HepG2 (cell line): ENCODE data around the gene ANP32A. TPM values are rescaled to one million over a fixed set of nuclear protein-coding genes. Genes with fewer than 3 reads are reported as not detected.

ENCODE experiments used
- ATAC-seq: fragments of 200-7000 bp; cut with Tn5 transposase; 3 replicates; pipeline ENCODE4 v1.9.1; 2020; ENCODE audit warnings: mild to moderate bottlenecking, moderate library complexity
- BruUV-seq: library from RNA; stranded (reverse); fragments of 400-500 nt; replicated peaks from 2 replicates; lab custom pipeline; 2021; lab: Mats Ljungman, UMichigan
- CTCF ChIA-PET: fragments of 300-600 bp; formaldehyde crosslinking; extraction: SDS; loops from one replicate; lab custom pipeline; 2021; ENCODE audit warnings: low total read pairs, inconsistent platforms, low intra/inter-chr PET ratio; lab: Yijun Ruan, JAX
- POLR2A ChIA-PET: fragments of 350-600 bp; sonication (Branson Sonifier 250); formaldehyde crosslinking; loops from one replicate; lab custom pipeline; 2020; ENCODE audit warnings: antibody characterized with exemption, inconsistent platforms; lab: Yijun Ruan, JAX
- DNase-seq: peaks from one replicate; pipeline ENCODE4 v3.0.0-alpha.2; 2015; ENCODE audit warnings: low spot score
- FAIRE-seq: peaks from 3 replicates; lab custom pipeline; 2011; peaks lifted over from hg19 to GRCh38; lab: Jason Lieb, UNC
- H2AFZ ChIP-seq: one replicate; pipeline ENCODE4 v1.6.1; 2011; ENCODE audit warnings: low read length, inconsistent platforms
- H3K27ac ChIP-seq: fragments of 300-600 bp; 3 replicates; pipeline ENCODE4 v1.8.0; 2011; ENCODE audit warnings: mixed run types, mild to moderate bottlenecking, mixed read lengths, low read length, inconsistent platforms; ENCODE audit not compliant: insufficient read depth; ENCODE audit errors: extremely low read length
- H3K27me3 ChIP-seq, 2 experiments: fragments of 200-600 bp in 1 of 2; 2 replicates in 1 of 2; 3 replicates in 1 of 2; pipeline versions ENCODE4 v1.6.0 to v1.8.0; 2011; ENCODE audit warnings: low read length in 2 of 2, mild to moderate bottlenecking in 2 of 2, moderate library complexity in 2 of 2, inconsistent platforms in 1 of 2; ENCODE audit not compliant: insufficient read depth in 2 of 2, control insufficient read depth in 1 of 2
- H3K36me3 ChIP-seq, 2 experiments: fragments of 200-600 bp in 1 of 2; replicated peaks in 1 of 2; 2 replicates in 1 of 2; 3 replicates in 1 of 2; pipeline versions ENCODE4 v1.5.1 to v1.8.0; 2011; ENCODE audit warnings: low read length in 2 of 2, inconsistent platforms in 1 of 2; ENCODE audit not compliant: insufficient read depth in 2 of 2, control insufficient read depth in 1 of 2
- H3K4me1 ChIP-seq: 2 replicates; pipeline ENCODE4 v1.5.1; 2012; ENCODE audit warnings: low read length, inconsistent platforms; ENCODE audit not compliant: insufficient read depth
- H3K4me2 ChIP-seq: 2 replicates; pipeline ENCODE4 v1.6.0; 2011; ENCODE audit warnings: low read depth, low read length, inconsistent platforms
- H3K4me3 ChIP-seq, 3 experiments: fragments of 200-600 bp in 1 of 3; sonication (generic), shearing (Covaris generic) in 1 of 3; replicated peaks in 1 of 3; 2 replicates each; pipeline ENCODE4 v1.5.1; 2011 to 2016; ENCODE audit warnings: low read length in 3 of 3, inconsistent platforms in 2 of 3, low read depth in 2 of 3, mild to moderate bottlenecking in 2 of 3, control low read depth in 1 of 3, mixed read lengths in 1 of 3; ENCODE audit not compliant: insufficient read depth in 1 of 3
- H3K79me2 ChIP-seq: one replicate; pipeline ENCODE4 v1.6.1; 2011; ENCODE audit warnings: low read length, inconsistent platforms; ENCODE audit not compliant: insufficient read depth
- H3K9ac ChIP-seq: 2 replicates; pipeline ENCODE4 v1.6.0; 2011; ENCODE audit warnings: mild to moderate bottlenecking, low read depth, low read length, inconsistent platforms; ENCODE audit not compliant: insufficient read depth
- H3K9me3 ChIP-seq: 2 replicates; pipeline ENCODE4 v1.5.1; 2012; ENCODE audit warnings: mild to moderate bottlenecking, low read length
- H4K20me1 ChIP-seq: 2 replicates; pipeline ENCODE4 v1.6.0; 2011; ENCODE audit warnings: inconsistent platforms, mild to moderate bottlenecking, low read length, moderate library complexity; ENCODE audit not compliant: insufficient read depth
- DR1 ChIP-seq: sonication (generic); formaldehyde crosslinking; IDR thresholded peaks from 2 replicates; pipeline ENCODE4 v1.8.0; 2021; ENCODE audit warnings: mild to moderate bottlenecking, missing genetic modification reagents, inconsistent platforms
- HNF4A ChIP-seq: sonication (generic); formaldehyde crosslinking; IDR thresholded peaks from 2 replicates; pipeline ENCODE4 v1.4.0; 2020; ENCODE audit warnings: missing genetic modification reagents
- KAT7 ChIP-seq: IDR thresholded peaks from 2 replicates; pipeline ENCODE4 v1.6.1; 2018; ENCODE audit warnings: borderline replicate concordance, missing compliant biosample characterization
- MAF1 ChIP-seq: sonication (generic); formaldehyde crosslinking; IDR thresholded peaks from 2 replicates; pipeline ENCODE4 v1.5.0; 2020; ENCODE audit warnings: missing genetic modification reagents, borderline replicate concordance
- PLRG1 ChIP-seq: fragments of 450-650 bp; conservative IDR thresholded peaks from 2 replicates; pipeline ENCODE4 v1.6.1; 2016
- SP5 ChIP-seq: IDR thresholded peaks from 2 replicates; pipeline ENCODE4 v1.6.1; 2016; ENCODE audit warnings: low read depth, borderline replicate concordance
- ZNF225 ChIP-seq: sonication (generic); formaldehyde crosslinking; IDR thresholded peaks from 2 replicates; pipeline ENCODE4 v1.4.0; 2020; ENCODE audit warnings: mild to moderate bottlenecking, missing genetic modification reagents
- ZNF253 ChIP-seq: sonication (generic); formaldehyde crosslinking; IDR thresholded peaks from 2 replicates; pipeline ENCODE4 v1.8.0; 2022; ENCODE audit warnings: mild to moderate bottlenecking, missing genetic modification reagents, borderline replicate concordance
- ZNF382 ChIP-seq: sonication (generic); formaldehyde crosslinking; IDR thresholded peaks from 2 replicates; pipeline ENCODE4 v1.5.0; 2020; ENCODE audit warnings: missing genetic modification reagents, mild to moderate bottlenecking, borderline replicate concordance
- ZNF431 ChIP-seq: sonication (generic); formaldehyde crosslinking; IDR thresholded peaks from 2 replicates; pipeline ENCODE4 v1.9.0; 2022; ENCODE audit warnings: missing genetic modification reagents, low read depth, mild to moderate bottlenecking, borderline replicate concordance
- ZNF614 ChIP-seq: IDR thresholded peaks from 2 replicates; pipeline ENCODE4 v1.6.1; 2018; ENCODE audit warnings: missing biosample characterization, missing genetic modification reagents, inconsistent platforms, borderline replicate concordance
- WGBS: methylation state at CpG from one replicate; pipeline ENCODE4 v1.1.6; 2017; ENCODE audit warnings: low lambda C conversion rate; 5-methylcytosine and 5-hydroxymethylcytosine counted together
- in situ Hi-C: cut with HindIII; loops from 2 replicates; pipeline ENCODE4 v1.10.0; 2017; ENCODE audit warnings: low pct_unique_long_range_greater_than_20kb; ENCODE audit not compliant: extremely low pct_ligation_motif_present
- intact Hi-C: fragments of 100-400 bp; cut with micrococcal nuclease; formaldehyde crosslinking; loops from one replicate; pipeline ENCODE4 v1.10.0; 2022; ENCODE audit not compliant: unreplicated experiment
- polyA plus RNA-seq, 8 experiments: library from polyadenylated mRNA; depleted of rRNA in 3 of 8; stranded (reverse) in 7 of 8; unstranded in 1 of 8; fragments of >200 nt; fragmentation: Illumina TruSeq in 4 of 8; extraction: Trizol in 4 of 8; gene quantifications; 2 replicates each; pipeline versions ENCODE4 v1.2.1 to v1.2.3, GENCODE V29; 2011 to 2016; ENCODE audit warnings: low read depth in 4 of 8, missing spikeins in 1 of 8, mixed read lengths in 1 of 8; ENCODE audit not compliant: insufficient read depth in 1 of 8
- total RNA-seq, 5 experiments: library from RNA; depleted of rRNA; stranded (reverse); fragments of >200 nt; fragmentation: Illumina TruSeq; extraction: Trizol; gene quantifications; 2 replicates each; pipeline ENCODE4 v1.2.3, GENCODE V29; 2016; ENCODE audit warnings: low read depth in 1 of 5
- TF ChIP-seq, protein P1 (sequence below): sonication (generic); formaldehyde crosslinking; IDR thresholded peaks from 2 replicates; pipeline ENCODE4 v1.4.0; 2020; ENCODE audit warnings: mild to moderate bottlenecking, missing genetic modification reagents
- TF ChIP-seq, protein P2 (sequence below): sonication (generic); formaldehyde crosslinking; IDR thresholded peaks from 2 replicates; pipeline ENCODE4 v1.8.0; 2023; ENCODE audit warnings: mild to moderate bottlenecking, missing genetic modification reagents

The ANP32A gene
- total and polyA plus RNA-seq, 2 of the 13 experiments (the other 11 are each of a cell fraction or from before 2014, with no cell fraction given) = 60.6 to 206 TPM

DNA sequence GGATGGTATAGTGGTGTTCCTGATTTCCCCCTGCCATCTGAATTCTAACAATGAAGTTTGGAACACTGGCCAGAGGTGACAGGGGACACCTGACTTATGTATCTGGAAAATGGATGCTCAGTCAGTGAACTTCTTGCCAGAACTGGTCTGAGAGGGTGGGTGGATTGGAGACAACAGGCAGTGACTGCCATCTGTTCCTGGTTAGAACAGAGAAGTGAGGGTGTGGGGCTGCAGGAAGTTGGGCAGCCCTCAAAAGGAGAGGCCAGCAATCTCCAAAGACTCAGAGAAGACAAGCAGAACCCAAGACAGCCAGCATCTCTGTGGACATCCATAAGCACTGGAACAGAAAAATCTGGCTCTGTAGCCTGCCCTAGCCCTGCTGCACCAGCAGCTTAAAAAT lies 50.5 kb downstream of the ANP32A start (continued):
- TF ChIP-seq, protein P1, sequence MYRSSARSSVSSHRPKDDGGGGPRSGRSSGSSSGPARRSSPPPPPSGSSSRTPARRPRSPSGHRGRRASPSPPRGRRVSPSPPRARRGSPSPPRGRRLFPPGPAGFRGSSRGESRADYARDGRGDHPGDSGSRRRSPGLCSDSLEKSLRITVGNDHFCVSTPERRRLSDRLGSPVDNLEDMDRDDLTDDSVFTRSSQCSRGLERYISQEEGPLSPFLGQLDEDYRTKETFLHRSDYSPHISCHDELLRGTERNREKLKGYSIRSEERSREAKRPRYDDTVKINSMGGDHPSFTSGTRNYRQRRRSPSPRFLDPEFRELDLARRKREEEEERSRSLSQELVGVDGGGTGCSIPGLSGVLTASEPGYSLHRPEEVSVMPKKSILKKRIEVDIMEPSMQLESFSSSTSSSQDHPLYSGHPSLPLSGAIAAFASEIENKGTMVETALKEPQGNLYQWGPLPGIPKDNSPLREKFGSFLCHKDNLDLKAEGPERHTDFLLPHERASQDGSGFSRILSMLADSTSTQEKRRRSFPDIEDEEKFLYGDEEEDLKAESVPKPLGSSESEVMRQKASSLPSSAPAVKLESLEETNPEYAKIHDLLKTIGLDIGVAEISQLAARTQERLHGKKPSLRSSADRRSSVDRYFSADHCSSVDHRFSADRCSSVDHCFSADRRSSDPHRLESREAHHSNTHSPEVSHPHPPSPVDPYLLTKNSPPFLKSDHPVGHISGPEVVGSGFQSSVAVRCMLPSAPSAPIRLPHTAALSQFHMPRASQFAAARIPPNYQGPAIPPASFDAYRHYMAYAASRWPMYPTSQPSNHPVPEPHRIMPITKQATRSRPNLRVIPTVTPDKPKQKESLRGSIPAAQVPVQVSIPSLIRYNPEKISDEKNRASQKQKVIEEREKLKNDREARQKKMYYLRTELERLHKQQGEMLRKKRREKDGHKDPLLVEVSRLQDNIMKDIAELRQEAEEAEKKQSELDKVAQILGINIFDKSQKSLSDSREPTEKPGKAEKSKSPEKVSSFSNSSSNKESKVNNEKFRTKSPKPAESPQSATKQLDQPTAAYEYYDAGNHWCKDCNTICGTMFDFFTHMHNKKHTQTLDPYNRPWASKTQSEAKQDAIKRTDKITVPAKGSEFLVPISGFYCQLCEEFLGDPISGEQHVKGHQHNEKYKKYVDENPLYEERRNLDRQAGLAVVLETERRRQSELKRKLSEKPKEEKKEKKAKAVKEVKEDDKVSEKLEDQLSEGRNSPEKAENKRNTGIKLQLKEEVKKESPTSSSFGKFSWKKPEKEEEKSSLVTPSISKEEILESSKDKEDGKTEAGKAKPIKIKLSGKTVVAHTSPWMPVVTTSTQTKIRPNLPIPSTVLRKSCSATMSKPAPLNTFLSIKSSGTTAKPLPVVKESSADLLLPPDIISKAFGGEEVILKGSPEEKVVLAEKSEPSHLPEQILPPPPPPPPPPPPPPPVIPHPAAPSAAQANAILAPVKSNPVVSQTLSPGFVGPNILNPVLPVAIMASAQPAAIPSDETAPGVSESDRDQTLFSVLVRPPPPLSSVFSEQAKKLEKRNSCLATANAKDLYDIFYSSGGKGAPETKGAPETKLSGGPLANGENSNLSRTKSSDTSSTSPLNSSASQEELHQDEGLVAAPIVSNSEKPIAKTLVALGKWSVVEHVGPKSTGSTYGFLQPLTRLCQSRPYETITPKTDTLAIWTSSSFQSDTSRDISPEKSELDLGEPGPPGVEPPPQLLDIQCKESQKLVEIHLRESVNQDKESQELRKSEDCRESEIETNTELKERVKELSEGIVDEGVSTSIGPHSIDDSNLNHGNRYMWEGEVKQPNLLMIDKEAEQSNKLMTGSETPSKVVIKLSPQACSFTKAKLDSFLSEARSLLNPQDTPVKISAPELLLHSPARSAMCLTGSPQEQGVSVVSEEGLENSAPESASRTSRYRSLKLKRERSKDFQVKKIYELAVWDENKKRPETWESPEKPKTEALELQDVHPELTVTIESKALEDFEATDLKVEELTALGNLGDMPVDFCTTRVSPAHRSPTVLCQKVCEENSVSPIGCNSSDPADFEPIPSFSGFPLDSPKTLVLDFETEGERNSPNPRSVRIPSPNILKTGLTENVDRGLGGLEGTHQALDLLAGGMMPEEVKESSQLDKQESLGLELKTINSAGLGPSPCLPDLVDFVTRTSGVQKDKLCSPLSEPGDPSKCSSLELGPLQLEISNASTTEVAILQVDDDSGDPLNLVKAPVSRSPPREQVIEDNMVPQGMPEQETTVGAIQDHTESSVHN (CRISPR knock-in tag) = no peak
- no peak for TF ChIP-seq ZNF253 (CRISPR knock-in tag)
- TF ChIP-seq HNF4A (CRISPR knock-in tag) = no peak
- TF ChIP-seq ZNF431 (CRISPR knock-in tag) = no peak
- TF ChIP-seq, all 625 proteins: peak for 0

DNA sequence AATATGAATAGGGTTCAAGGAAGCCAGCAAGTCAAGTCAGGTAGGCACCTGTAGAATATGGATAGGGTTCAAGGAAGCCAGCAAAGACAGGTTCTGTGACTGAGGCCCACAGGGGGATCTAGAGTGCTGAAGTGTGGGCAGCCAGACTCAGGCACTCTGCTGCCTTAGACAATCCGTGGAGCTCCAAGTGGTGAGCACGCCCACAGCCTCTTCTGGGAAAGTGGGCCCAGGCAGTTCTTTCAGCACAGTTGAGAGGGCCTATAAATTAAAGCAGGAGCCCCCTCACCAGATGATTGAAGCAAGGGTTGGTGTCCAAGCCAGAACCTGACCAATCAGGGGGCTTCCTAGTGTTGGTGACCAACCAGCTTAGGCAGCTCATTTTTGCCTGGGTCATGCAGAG lies 51.0 kb downstream of the ANP32A start:
- H3K27ac ChIP-seq = no peak overlapping the region
- H3K27me3 ChIP-seq = peaks cover 0 to 6% of the 10 kb centered on the region in 2 experiments; a peak in 1 of 5 replicates
- H3K36me3 ChIP-seq = no peaks in the 10 kb centered on the region
- FAIRE-seq (no peak), ATAC-seq (no peak), DNase-seq (no peak)
- H4K20me1 ChIP-seq = no peaks in the 10 kb centered on the region
- 0% methylated on average over 1 of the region's 2 CpGs for WGBS
- no peaks in the 10 kb centered on the region for H3K4me1 ChIP-seq
- H3K9ac ChIP-seq = no peak overlapping the region
- CTCF ChIA-PET = no interaction called here
- no TSS peak for BruUV-seq
- POLR2A ChIA-PET = no interaction called here
- intact Hi-C loops = loop anchor here (5.0 kb wide), 1 partner anchor 462 kb away; no protein-coding TSS in a partner anchor
- H2AFZ ChIP-seq = no peak overlapping the region
- no peaks in the 10 kb centered on the region for H3K79me2 ChIP-seq
- in situ Hi-C loops = no loop called here
- H3K9me3 ChIP-seq = no peaks in the 10 kb centered on the region
- no peak overlapping the region for H3K4me2 ChIP-seq
- H3K4me3 ChIP-seq = no peak overlapping the region
- no peak for TF ChIP-seq ZNF382 (CRISPR knock-in tag)
- TF ChIP-seq ZNF614 (CRISPR knock-in tag) = no peak
- TF ChIP-seq DR1 = no peak
- TF ChIP-seq, protein P2, sequence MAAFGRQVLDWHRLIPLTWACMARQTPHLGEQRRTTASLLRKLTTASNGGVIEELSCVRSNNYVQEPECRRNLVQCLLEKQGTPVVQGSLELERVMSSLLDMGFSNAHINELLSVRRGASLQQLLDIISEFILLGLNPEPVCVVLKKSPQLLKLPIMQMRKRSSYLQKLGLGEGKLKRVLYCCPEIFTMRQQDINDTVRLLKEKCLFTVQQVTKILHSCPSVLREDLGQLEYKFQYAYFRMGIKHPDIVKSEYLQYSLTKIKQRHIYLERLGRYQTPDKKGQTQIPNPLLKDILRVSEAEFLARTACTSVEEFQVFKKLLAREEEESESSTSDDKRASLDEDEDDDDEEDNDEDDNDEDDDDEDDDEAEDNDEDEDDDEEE (CRISPR knock-in tag) = no peak
- no peak for TF ChIP-seq MAF1 (CRISPR knock-in tag)
- no peak for TF ChIP-seq ZNF225 (CRISPR knock-in tag)
- TF ChIP-seq SP5 = no peak
- no peak for TF ChIP-seq PLRG1
- no peak for TF ChIP-seq KAT7
